Stimulated activated CD4-positive, alpha-beta T cell treated with anti-CD3 and anti-CD28 coated beads, TNF-alpha, amount 100 ng/mL, for 4 hours (primary cell): Measurements from ENCODE around the gene FOXA2.
"Not testable (repeated sequence)": the region's sequence is repeated elsewhere in the genome, so short reads cannot be mapped to it uniquely, and the experiment has no call there.

ENCODE experiments used
- DNase-seq, 3 experiments: peaks; one replicate each; pipeline ENCODE4 v3.0.0-alpha.2; 2020; ENCODE audit warnings: low read depth in 3 of 3

The FOXA2 gene

DNA sequence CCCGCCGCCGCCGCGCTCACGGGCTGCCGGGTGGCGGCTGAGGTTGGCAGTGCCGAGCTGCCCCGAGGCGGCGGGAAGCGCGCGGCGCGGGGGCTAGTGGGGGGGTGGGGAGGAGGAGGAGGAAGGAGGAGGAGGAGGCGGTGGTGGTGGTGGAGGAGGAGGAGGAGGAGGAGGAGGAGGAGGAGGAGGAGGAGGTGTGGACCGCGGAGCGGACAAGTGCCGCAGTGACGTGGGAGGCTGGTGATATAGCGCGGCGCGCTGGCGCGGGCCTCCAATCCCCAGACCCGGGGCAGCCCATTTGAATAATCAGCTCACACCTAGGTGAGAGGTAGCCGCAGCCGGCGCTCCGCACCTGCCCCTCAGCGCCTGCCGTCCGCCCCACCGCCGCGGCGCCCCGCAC, at the start of gene FOXA2:
Gene FOXA2, minus strand, starts transcription at position 51 of the 400 bp plus-strand sequence. CDS start 294 bp downstream, outside the sequence.
- no peak for DNase-seq

DNA sequence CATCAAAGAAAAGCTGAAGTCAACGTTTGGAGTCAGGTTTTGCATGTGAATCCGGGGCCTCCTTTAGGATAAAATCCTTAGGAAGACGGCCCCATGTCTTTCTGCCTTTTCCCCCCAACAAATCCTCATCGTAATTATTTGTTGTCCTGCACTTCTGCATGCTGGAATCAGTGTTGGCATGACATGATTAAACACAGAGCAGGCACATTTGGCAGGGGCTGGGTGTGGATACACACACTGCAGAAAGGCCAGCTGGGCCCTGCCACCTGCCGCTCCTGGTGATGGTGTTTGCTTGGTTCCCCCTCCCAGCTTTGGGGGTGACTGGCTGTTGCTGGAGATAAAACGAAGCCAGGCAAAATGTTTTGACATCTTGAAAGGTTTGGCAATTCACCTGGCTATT, 46.3 kb upstream of the FOXA2 start:
- DNase-seq = no peak

DNA sequence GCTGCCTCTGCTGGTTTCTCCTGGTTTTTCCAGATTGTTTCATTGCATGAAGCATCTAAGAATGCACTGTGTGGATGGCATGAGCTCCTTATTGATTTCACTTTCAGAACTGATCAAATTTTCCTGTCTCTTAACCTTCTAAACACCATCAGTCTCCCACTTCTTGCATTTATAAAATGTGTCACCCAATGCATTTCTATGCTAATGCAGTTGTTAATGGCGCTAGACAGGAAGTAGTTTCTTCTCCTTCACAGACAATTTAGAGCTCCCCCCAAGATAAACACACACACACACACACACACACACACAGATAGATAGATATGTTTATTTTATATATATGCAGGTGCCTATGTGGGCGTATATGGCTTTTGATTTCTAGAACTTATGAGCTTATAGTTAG, 45.6 kb upstream of the FOXA2 start:
- DNase-seq = no peak

DNA sequence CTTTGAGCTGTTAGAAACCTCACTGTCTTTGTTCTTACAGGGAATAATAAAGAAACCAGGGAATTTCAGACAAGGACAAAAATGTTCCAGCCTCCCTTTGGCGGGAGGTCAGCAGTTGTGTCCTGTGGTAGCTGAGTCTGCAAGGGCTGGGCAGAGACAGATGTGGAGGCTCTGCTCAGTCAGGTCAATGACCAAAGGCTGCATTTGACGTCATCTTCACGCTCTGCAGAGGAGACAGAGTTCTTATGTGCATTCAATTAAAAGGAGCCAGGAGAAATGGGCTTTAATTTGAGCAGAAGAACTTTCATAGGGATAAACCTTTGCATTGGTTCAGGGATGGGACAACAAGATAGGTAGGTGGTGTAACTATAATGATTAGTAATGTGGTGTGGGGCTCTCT, 45.1 kb upstream of the FOXA2 start:
- no peak for DNase-seq

DNA sequence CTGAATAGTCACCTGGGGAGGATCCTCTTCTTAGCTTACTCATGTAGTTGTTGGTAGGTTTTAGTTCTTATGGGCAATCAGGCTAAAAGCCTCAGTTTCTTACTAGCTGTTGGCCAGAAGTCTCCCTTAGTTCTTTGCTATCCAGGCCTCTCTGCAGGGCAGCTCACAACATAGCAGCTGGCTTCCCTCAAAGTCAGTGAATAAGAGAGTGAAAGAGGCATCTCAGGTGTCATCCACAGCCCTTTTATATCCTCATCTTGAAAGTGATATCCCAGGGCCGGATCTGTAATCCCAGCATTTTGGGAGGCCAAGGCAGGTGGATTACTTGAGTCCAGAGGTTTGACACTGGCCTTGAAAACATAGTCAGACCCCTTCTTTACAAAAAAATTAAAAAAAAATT, 42.1 kb upstream of the FOXA2 start:
- no peak for DNase-seq

DNA sequence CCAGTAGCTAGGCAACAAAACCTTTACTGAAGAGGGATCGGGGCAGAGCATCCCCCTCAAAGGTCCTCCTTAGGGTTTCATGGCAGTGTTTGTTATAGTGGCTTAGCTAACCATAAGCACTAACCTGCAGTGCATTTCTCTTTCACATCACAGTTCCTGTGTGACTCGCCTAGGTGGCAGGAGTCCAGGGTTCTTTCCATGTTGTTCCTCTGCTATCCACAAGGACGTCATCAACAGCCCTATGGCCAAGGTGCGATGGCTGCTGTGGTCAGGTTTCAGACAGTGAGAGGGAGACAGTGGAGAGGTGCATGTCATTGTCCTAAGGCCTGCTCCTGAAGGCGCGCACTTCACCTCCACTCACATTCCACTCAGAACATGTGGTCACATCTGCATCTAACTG, 38.8 kb upstream of the FOXA2 start:
- DNase-seq = no peak

DNA sequence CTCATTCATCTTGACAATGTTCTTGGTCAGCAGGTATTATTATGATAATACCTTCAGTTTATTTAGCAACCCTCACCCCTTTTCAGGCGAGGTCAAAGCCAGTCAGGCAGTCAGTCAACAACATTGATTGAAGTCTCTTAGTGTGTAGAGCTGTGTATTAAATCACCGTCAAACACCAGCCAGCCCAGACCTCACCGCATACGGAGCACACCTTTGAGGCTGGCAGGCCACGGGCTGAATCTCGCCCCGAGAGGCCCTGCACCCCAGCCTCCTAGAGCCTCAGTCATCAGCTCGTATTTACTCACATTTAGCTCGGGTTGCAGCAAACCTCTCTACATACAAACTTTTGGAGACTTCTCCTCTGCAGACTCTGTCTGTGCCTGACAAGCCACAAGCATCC, 36.0 kb upstream of the FOXA2 start:
- DNase-seq = no peak

DNA sequence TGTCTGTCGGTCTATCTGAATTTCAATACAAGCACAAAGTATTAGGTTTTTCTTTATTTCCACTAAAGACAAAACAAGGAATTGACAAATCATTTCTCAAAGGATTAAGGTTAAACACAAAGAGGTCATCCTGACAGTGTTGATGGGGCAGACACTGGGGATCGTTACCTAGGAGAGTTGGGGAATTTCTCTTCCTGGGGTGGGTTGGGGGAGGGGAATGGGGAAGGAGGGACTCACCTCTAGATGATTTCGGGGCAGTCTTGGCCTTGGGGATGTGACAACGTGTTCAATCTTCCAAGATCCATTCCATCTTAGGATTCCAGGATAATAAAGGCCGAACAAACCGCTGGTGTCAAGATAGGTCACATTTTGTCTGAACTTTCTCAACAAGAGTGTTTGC, 35.4 kb upstream of the FOXA2 start:
- DNase-seq = no peak

DNA sequence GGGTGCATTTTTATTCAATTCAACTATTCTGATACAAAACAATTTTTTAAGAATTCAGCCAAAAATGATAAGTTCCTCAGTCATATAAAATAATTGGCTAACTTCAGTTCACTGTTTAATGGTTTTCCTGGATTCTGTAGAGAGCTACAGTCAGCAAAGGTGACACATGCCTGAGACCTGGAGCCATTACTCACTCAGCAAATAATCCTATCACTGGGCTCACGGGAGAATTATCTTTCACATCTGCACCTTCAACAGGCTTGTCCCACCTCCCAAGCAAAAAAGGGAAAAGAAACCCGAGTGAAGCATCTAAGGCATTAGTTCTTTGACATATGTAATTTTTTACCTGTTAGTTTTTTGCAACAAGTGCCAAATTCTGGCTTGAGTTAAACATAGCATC, 34.9 kb upstream of the FOXA2 start:
- DNase-seq = no peak

DNA sequence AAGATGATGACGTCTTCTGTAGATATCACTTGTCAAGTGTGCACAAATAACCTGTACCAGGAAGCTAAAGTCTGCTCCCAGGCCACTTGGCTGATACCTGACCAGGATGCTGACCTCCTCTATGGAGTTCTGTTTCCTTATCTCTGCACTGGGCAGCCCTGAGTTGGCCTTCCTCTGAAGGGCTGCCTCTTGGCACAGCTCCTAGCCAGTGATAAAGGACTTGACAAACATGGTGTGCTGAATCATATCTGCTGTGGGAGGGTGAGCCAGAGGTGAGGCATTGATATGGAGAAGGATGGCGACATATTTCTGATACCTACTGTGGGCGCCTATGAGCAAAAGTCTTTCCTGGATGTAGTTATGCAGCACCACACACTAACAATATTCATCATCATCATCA, 32.8 kb upstream of the FOXA2 start:
- no peak for DNase-seq

DNA sequence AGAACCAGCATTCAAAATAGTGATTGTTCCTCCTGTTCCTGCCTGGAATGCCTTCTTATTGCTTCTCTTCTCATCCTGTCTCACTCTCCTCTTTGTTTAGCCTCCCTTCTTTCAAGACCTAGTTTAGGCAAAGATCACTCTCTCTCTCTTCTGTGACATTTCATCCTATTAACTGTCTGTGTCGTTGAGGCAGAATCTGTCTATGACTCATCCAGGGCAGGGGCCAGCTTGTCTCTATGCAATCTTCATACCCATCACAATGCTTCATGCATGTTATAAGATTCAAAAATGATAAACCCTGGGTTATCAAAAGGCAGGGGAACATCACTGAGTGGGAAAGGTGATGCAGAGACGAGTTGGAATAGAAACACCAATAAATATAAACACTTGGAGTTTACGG, 32.2 kb upstream of the FOXA2 start:
- DNase-seq = no peak

DNA sequence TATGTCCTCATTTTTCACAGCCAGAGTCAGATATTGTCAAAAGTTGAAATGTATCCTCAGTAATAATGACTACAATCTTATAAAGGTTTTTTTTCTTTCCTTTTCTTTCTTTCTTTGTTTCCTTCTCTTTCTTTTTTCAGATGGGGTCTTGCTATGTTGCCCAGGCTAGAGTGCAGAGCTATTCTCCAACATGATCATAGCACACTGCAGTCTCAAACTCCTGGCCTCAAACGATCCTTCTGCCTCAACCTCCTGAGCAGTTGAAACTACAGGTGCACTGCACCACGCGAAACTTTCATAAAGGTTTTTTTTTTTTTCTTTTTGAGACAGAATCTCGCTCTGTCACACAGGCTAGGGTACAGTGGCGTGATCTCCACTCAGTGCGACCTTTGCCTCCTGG, 31.1 kb upstream of the FOXA2 start:
- no peak for DNase-seq

DNA sequence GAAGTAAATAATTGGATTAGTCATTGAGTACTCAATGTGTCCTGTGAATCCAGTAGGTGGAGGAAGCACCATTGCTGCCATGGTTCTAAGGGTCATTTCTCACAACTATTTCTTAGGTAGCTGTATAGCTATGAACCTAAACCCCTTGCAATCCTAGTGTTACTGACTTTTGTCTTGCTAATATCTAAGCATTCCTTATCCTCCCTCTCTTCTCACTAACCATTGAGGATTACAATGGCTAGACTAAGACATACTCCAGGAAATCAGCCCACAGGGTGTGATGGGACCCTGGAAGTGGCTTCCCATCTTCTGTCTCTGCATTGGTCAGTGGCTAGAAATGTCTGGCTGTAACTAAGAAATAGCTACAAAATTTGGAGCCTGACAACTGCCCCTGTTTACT, 27.3 kb upstream of the FOXA2 start:
- DNase-seq = no peak

DNA sequence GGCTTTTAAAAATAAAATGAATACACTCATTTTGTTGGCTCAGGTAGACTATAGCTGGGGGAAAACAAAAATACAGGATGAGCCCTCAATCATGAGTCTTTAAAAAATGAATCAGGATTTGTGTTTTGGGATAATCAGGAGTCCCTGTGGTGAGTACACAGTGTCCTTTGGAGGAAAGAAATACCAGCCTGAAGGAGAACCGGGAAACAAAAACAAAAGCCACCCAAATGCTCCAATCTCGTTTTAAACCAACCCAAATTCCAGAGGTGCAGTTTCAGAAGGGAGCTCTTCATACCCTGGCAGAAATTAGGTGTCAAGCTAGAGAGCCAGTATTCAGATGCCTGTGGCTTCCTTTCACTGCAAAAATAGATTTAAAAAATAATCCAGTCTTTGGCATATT, 23.3 kb upstream of the FOXA2 start:
- no peak for DNase-seq

DNA sequence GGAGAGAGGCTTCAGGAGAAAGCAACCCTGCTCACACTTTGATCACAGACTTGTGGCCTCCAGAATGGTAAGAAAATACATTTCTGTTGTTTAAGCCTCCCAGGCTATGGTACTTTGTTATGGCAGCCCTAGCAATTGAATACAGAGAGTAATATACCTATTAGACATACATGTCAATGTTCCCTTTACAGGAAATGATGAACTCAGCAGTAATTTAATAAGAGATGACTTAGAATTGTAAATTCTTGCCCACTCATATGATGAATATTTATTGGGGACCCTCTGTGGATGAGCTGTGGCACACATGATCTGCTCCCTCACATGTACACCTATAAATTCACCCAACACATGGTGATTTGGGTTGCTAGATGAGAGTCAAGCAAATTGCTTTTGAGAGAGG, 20.4 kb upstream of the FOXA2 start:
- DNase-seq = no peak

DNA sequence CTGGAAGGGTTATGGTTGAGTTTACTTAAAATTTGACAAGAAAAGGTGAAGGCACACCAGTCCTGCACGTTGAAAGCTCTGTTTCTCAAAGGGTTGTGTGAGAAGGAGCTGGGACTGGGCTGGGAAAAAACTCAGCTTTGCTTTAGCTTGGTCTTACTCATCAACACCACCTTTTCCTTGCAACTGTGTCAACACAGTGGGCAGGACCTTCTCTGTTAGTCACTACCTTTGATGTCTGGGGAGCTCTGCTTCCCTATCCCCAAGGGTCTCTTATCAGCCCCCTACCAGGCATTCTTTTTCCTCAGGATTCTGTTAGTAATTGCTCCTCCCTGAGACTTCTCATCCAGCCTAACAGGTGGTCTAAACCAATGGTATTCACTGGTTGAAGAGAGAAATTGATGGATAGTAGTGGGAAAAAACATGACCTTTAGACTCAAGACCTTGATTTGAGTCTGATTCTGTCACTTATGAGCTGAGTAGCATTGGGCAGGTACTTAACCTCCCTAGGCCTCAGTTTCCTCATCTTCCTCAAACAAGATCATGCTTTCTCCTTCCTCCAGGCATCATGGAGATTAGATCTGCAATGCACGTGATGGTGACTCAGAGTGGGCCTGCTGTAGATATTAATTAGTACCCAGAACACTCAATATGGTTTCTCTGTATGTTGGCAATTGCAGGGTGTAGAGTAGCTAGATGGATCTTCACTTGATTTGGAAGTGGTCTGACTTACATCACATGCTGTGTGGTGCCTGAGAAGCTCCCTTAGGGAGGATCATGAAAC, 17.2 kb upstream of the FOXA2 start:
- no peak for DNase-seq

DNA sequence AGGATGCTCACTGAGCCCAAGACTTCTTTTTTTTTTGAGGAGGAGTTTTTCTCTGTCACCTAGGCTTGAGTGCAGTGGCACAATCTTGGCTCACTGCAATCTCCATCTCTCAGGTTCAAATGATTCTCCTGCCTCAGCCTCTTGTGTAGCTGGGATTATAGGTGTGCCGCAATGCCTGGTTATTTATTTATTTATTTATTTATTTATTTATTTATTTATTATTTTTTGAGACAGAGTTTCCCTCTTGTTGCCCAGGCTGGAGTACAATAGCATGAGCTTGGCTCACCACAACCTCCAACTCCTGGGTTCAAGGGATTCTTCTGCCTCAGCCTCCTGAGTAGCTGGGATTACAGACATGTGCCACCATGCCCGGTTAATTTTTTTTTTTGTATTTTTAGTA, 14.9 kb upstream of the FOXA2 start:
- DNase-seq = not testable (repeated sequence)

DNA sequence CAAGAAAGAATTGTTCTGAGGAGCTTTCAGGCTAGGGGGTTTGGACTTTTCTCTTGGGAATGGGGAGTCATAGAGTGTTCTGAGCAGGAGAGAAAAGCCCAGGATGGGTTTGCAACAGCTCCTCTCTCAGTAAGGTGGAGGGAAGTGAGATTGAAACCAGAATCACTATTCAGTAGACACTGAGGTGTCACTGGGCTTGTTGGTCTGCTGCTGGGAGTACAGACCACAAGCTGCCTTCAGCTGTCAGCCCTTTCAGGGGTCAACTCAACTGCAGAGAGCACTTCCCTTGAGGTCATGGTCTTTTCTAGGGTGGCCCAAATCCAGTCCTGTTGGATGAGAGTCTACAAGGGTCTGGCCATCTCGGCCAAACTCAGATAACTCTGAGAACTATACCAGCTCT, 12.9 kb upstream of the FOXA2 start:
- no peak for DNase-seq

DNA sequence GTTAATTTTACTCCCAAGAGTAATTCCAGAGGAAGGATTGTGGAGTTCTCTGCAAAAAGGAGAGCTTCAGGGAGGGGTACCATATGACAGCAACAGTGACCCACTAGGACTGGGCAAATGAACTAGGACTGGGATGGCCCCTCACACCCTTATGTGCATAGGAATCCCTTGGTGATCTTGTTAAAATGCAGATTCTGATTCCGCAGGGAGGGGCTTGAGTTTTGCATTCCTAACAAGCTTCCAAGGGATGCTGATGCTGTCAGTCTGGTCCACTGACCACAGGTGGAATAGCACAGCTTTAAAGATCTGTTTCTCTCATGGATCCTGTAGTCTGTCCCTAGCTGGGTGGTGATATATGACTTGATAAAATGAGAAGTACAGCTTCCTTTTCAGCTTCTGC, 6.3 kb upstream of the FOXA2 start:
- DNase-seq = no peak

DNA sequence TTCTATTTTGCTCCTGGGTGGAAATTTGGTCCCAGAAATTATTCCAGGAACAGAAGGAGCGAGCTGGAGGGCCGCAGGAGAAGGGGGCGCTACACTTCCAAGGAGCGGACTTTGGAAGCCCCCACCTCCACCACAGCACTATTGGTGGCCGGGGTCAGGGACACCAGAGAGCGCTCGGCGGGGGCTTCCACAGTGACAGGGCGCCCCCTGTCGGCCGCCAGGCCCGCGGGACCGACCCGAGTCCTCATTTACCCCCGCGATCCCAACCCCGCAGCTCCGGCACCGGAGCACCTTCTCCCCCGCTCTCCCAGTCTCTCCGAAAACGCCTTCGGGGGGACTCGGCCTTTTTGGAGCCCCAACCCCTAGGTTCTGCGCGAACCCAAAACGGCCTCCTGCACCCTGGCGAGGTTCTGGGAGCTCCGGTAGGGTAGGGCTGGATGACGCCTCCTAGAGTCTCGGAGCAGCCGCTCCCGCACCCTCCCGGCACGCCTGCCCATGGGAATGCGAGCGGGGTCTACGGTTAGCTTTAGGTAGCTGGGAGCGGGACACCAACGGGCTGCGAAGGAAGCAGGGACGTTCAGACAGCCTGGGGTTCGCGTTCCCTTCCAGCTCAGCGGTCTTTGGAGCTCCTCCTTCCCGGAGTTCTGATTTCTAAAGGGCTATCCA, 2.4 kb upstream of the FOXA2 start:
- no peak for DNase-seq

DNA sequence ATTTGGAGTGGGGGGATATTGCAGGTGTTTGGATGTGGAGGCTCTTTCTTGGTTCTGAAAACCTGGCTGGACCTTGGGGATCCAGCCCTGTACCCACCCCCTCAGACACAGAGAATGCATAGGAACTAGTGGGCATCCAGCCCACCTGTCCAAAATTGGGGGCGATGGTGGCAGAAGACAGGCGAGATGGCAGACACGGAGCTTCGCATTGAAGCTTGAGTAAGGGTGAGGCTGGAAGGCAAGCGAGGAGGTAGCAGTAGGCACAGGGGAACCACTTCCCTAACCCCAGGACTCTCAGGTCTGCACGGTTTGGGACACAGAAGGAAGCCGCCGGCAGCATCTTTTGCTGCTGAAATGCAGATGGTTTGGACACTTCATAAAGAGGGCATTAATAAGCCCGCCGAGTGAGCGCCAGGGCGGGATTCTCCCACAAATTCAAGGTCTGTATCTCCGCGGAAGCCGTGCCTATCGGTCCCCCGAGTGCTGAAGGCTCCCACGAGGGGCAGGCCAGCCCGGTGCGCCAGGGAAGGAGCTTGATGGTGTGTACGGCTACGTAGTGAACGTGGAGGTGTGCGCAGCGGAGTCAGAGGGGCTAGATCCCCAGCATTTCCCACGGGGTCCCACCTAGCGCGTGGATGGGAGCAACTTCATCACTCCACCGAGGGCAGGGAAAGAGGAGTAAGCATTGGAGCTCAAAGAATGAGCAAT, 1.6 kb upstream of the FOXA2 start:
- DNase-seq = no peak

DNA sequence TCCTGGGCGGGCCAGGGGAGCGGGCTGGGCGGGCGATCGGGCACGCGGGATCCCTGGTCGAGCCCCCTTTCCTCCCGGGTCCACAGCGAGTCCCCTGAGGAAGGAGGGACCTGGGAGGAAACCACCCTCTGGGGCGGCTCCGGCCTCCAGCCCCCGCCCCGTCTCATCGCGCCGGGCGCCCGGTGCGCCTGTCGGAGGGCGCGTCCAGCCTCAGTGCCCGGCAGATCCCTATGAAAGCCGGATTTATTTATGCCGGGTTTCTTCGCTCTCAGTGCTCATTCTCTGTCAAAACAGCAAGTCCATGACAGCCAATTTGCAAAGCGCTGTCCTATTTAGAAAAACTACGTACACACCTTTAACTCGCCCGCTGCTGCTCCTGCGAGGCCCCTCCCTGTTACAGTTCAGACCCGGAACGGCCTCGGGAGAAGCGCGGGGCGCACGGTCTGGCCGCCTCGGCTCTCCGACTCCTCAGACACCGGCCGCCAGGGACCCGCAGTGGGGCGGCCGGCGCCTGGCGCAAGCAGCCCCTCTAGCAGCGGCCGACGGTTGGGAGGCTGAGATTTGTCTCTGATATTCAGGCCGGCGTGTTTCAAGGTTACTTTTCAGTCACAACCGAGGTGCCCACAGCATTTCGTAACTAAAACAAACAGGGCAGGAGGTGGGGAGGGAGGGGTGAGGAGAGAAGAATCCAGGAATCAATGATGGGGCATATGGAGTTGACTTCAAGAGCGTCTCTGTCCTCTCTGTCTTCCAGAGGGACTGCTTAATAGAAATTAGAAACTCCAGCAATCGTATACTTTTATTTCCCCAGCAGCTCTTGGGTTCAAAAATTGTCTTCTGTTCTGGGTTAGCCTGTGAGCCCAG, 782 bp upstream of the FOXA2 start:
- no peak for DNase-seq
